ENCODE data around the gene INO80C. TPM values are rescaled to one million over a fixed set of nuclear protein-coding genes. Genes with fewer than 3 reads are reported as not detected.
A peak's percentile ranks its signal among the peaks of the same experiment; 100 is the strongest.

Gene INO80C
- total RNA-seq, 1 experiment from 2014 or later = 51.1 TPM

- Histone ChIP-seq H4K91ac (ENCODE audit: insufficient read length, low read depth, low read length) (no peak overlapping the region), H3K9me3 (ENCODE audit: control insufficient read depth, low read depth, low read length) (no peaks in the 10 kb centered on the region), H3K4me1 (ENCODE audit: insufficient read depth, low read length) (peaks cover 16% of the 10 kb centered on the region; the same call in 1 of the 2 replicates), H3T11ph (ENCODE audit: low read length) (no peak overlapping the region), H3K4ac (ENCODE audit: low read depth, low read length) (no peak overlapping the region), H2BK120ac (ENCODE audit: low read depth, low read length, poor library complexity, severe bottlenecking) (no peak overlapping the region), H2AFZ (ENCODE audit: low read length) (no peak overlapping the region), H3K27me3 (ENCODE audit: insufficient read depth, low read length) (no peaks in the 10 kb centered on the region), H3K79me1 (ENCODE audit: insufficient read depth, low read depth, low read length, poor library complexity, severe bottlenecking) (no peaks in the 10 kb centered on the region), H3K23me2 (ENCODE audit: insufficient read length, low read depth, low read length, poor library complexity, severe bottlenecking) (no peaks in the 10 kb centered on the region), H2BK5ac (ENCODE audit: insufficient read length, low read length) (no peak overlapping the region), H3K79me2 (ENCODE audit: insufficient read depth, low read length) (peaks cover 25% of the 10 kb centered on the region; the same call in 1 of the 2 replicates), H2BK20ac (ENCODE audit: low read depth, low read length, poor library complexity, severe bottlenecking) (no peak overlapping the region), H4K20me1 (ENCODE audit: control insufficient read depth, insufficient read depth, insufficient read length) (no peaks in the 10 kb centered on the region), H2BK15ac (ENCODE audit: low read depth, low read length) (no peak overlapping the region), H3K23ac (ENCODE audit: insufficient read length, low read depth, low read length) (no peak overlapping the region), H4K8ac (replicated peaks; ENCODE audit: insufficient read length, low read depth, low read length) (no peak overlapping the region), H3K14ac (ENCODE audit: insufficient read depth, low read length) (no peak overlapping the region), H2BK12ac (ENCODE audit: insufficient read length, low read depth, low read length) (no peak overlapping the region), H3K9ac (ENCODE audit: extremely low read depth, insufficient read length, low read length) (no peak overlapping the region), H3K18ac (ENCODE audit: insufficient read length, low read depth, low read length) (peak overlapping the region; percentile 12), H3K27ac (ENCODE audit: insufficient read length, low read depth, low read length) (no peak overlapping the region), H2AK5ac (ENCODE audit: insufficient read length, low read length) (no peak overlapping the region), H3K56ac (ENCODE audit: insufficient read length, low read depth, low read length) (no peak overlapping the region), H3K4me2 (ENCODE audit: insufficient read depth, insufficient read length, low read length) (peak overlapping the region; percentile 7), H4K5ac (ENCODE audit: insufficient read length, low read depth, low read length) (no peak overlapping the region)
- no peak for TF ChIP-seq CTCF (conservative IDR thresholded peaks at IDR 0.05)
- H3K27ac Mint-ChIP-seq = peak overlapping the region; percentile 93 to 98 (median 98)
- H3K27me3 Mint-ChIP-seq (ENCODE audit: low read depth) = no peaks in the 10 kb centered on the region
- peaks cover 78 to 81% of the 10 kb centered on the region in 2 experiments for H3K4me1 Mint-ChIP-seq
- no peaks in the 10 kb centered on the region for H3K9me3 Mint-ChIP-seq
- DNase-seq = peak; percentile 62
- no CpG with 5 or more reads among the region's 5 CpGs for WGBS (ENCODE audit: extremely low coverage, insufficient read length, low lambda C conversion rate)
- peaks cover 0 to 8% (median 4%) of the 10 kb centered on the region in 3 experiments; a peak in 4 of 7 replicates for H3K36me3 Mint-ChIP-seq (ENCODE audit: insufficient read depth in 1 of 3, low read depth in 3 of 3)
- H3K4me3 Mint-ChIP-seq = peak overlapping the region; percentile 37 to 57; a peak in 4 of 5 replicates
Measured at GRCh38 chr18:35491700-35492077, 6.1 kb downstream of the INO80C start.
